ENCODE measurements around the gene BATF3. TPM values are rescaled to one million over a fixed set of nuclear protein-coding genes. Genes with fewer than 3 reads are reported as not detected.
"Not testable (repeated sequence)": the region's sequence is repeated elsewhere in the genome, so short reads cannot be mapped to it uniquely, and the experiment has no call there.

BATF3 gene
- total RNA-seq, 1 experiment from 2014 or later: 3.9 TPM

- ChIA-PET POLR2A (interaction anchor here (1.6 kb wide), 1 partner anchor 56 kb away, joined by 17 read pairs; the partner anchor contains the start of gene ATF3), CTCF (interaction anchor here (0.5 to 2.4 kb wide), 85 partner anchors 9 to 466 kb away, joined by 3 to 47 read pairs (median 5); partner anchors contain the start of genes ATF3, BATF3, FLVCR1 and NSL1)
- Mint-ChIP-seq H3K4me1 (peaks cover 22% of the 10 kb centered on the region), H3K27me3 (ENCODE audit: low read depth) (peaks cover 36% of the 10 kb centered on the region), H3K9me3 (peaks cover 8% of the 10 kb centered on the region; the same call in 1 of the 2 replicates), H3K4me3 (peak overlapping the region; percentile 81; the same call in 1 of the 2 replicates), H3K27ac (no peak overlapping the region), H3K36me3 (no peaks in the 10 kb centered on the region)
- TF ChIP-seq RORB (CRISPR knock-in tag; IDR thresholded peaks at IDR 0.05) (no peak), MLX (CRISPR knock-in tag; IDR thresholded peaks at IDR 0.05) (no peak), FOXP4 (CRISPR knock-in tag; IDR thresholded peaks at IDR 0.05) (no peak), NR3C1 (CRISPR knock-in tag; conservative IDR thresholded peaks at IDR 0.05; ENCODE audit: low read depth) (no peak), JAZF1 (CRISPR knock-in tag; IDR thresholded peaks at IDR 0.05) (no peak), TEAD4 (CRISPR knock-in tag; IDR thresholded peaks at IDR 0.05) (no peak), NFATC4 (CRISPR knock-in tag; IDR thresholded peaks at IDR 0.05) (no peak), NR2C2 (CRISPR knock-in tag; IDR thresholded peaks at IDR 0.05) (no peak), FOXJ3 (CRISPR knock-in tag; IDR thresholded peaks at IDR 0.05; ENCODE audit: borderline replicate concordance) (no peak), SMAD4 (CRISPR knock-in tag; IDR thresholded peaks at IDR 0.05) (no peak), ATF1 (CRISPR knock-in tag; IDR thresholded peaks at IDR 0.05) (no peak)
- TF ChIP-seq, protein P1, sequence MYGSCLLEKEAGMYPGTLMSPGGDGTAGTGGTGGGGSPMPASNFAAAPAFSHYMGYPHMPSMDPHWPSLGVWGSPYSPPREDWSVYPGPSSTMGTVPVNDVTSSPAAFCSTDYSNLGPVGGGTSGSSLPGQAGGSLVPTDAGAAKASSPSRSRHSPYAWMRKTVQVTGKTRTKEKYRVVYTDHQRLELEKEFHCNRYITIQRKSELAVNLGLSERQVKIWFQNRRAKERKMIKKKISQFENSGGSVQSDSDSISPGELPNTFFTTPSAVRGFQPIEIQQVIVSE (CRISPR knock-in tag; IDR thresholded peaks at IDR 0.05; ENCODE audit: borderline replicate concordance): no peak
- ATAC-seq (0 out of 2 replicates have a peak, but pooled peaks have one; percentile 3), DNase-seq (ENCODE audit: low spot score) (no peak)
Observed at GRCh38 chr1:212664409-212665199, 35.0 kb downstream of the BATF3 start.

DNA sequence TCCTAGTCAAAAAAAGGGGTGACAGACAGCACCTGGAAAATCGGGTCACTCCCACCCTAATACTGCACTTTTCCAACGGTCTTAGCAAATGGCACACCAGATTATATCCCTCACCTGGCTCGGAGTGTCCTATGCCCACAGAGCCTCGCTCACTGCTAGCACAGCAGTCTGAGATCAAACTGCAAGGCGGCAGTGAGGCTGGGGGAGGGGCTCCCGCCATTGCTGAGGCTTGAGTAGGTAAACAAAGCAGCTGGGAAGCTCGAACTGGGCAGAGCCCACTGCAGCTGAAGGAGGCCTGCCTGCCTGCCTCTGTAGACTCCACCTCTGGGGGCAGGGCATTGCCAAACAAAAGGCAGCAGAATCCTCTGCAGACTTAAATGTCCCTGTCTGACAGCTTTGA lies 41.4 kb downstream of the BATF3 start:
- ChIA-PET POLR2A (interaction anchor here (1.2 kb wide), 1 partner anchor 50 kb away, joined by 4 read pairs; the partner anchor contains the start of gene ATF3), CTCF (interaction anchor here (0.6 to 1.7 kb wide), 4 partner anchors 41 to 202 kb away, joined by 3 to 6 read pairs (median 4); partner anchors contain the start of gene BATF3)
- H3K4me1 Mint-ChIP-seq: peaks cover 25% of the 10 kb centered on the region
- not testable (repeated sequence) for H3K36me3 Mint-ChIP-seq, ATAC-seq, H3K4me3 Mint-ChIP-seq, H3K27ac Mint-ChIP-seq
- peaks cover 25% of the 10 kb centered on the region for H3K27me3 Mint-ChIP-seq (ENCODE audit: low read depth)
- TF ChIP-seq FOXK1 (CRISPR knock-in tag; IDR thresholded peaks at IDR 0.05): peak; percentile 89
- TF ChIP-seq, protein P2, sequence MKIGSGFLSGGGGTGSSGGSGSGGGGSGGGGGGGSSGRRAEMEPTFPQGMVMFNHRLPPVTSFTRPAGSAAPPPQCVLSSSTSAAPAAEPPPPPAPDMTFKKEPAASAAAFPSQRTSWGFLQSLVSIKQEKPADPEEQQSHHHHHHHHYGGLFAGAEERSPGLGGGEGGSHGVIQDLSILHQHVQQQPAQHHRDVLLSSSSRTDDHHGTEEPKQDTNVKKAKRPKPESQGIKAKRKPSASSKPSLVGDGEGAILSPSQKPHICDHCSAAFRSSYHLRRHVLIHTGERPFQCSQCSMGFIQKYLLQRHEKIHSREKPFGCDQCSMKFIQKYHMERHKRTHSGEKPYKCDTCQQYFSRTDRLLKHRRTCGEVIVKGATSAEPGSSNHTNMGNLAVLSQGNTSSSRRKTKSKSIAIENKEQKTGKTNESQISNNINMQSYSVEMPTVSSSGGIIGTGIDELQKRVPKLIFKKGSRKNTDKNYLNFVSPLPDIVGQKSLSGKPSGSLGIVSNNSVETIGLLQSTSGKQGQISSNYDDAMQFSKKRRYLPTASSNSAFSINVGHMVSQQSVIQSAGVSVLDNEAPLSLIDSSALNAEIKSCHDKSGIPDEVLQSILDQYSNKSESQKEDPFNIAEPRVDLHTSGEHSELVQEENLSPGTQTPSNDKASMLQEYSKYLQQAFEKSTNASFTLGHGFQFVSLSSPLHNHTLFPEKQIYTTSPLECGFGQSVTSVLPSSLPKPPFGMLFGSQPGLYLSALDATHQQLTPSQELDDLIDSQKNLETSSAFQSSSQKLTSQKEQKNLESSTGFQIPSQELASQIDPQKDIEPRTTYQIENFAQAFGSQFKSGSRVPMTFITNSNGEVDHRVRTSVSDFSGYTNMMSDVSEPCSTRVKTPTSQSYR (CRISPR knock-in tag; IDR thresholded peaks at IDR 0.05): 0 out of 2 replicates have a peak, but pooled peaks have one; percentile 69
- TF ChIP-seq, protein P3, sequence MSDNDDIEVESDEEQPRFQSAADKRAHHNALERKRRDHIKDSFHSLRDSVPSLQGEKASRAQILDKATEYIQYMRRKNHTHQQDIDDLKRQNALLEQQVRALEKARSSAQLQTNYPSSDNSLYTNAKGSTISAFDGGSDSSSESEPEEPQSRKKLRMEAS (CRISPR knock-in tag; IDR thresholded peaks at IDR 0.05): 0 out of 2 replicates have a peak, but pooled peaks have one; percentile 25
- peak; percentile 63 for DNase-seq (ENCODE audit: low spot score)
- peaks cover 20% of the 10 kb centered on the region for H3K9me3 Mint-ChIP-seq
